UCSD-AML1 (cell line): ENCODE data around the gene NPSR1.
"Not testable (repeated sequence)": the region's sequence is repeated elsewhere in the genome, so short reads cannot be mapped to it uniquely, and the experiment has no call there.

Source experiments
- DNase-seq: peaks from one replicate; lab custom pipeline; 2025; ENCODE audit not compliant: unreplicated experiment; lab: John Stamatoyannopoulos, UW

Gene NPSR1

GRCh38 chr7:34756691-34757090, 98.7 kb downstream of the NPSR1 start:
- no peak for DNase-seq

- DNase-seq = no peak
Observed at GRCh38 chr7:34757570-34758110, 99.6 kb downstream of the NPSR1 start.

- no peak for DNase-seq
Observed at GRCh38 chr7:34758111-34758601, 100.1 kb downstream of the NPSR1 start.

- DNase-seq = peak; percentile 3
Observed at GRCh38 chr7:34759477-34760125, 101.6 kb downstream of the NPSR1 start.

GRCh38 chr7:34760271-34760670, 102.3 kb downstream of the NPSR1 start:
- DNase-seq = no peak

GRCh38 chr7:34761206-34761605, 103.2 kb downstream of the NPSR1 start:
- DNase-seq = no peak

GRCh38 chr7:34761627-34762026, 103.6 kb downstream of the NPSR1 start:
- DNase-seq = no peak

GRCh38 chr7:34762764-34763163, 104.7 kb downstream of the NPSR1 start:
- DNase-seq = no peak

- DNase-seq = no peak
Observed at GRCh38 chr7:34772296-34772938, 114.4 kb downstream of the NPSR1 start.

GRCh38 chr7:34776748-34777358, 118.8 kb downstream of the NPSR1 start:
- DNase-seq = no peak

- no peak for DNase-seq
Observed at GRCh38 chr7:34780546-34780945, 122.5 kb downstream of the NPSR1 start.

- no peak for DNase-seq
Observed at GRCh38 chr7:34787586-34787985, 129.6 kb downstream of the NPSR1 start.

GRCh38 chr7:34806831-34807230, 148.8 kb downstream of the NPSR1 start:
- no peak for DNase-seq

GRCh38 chr7:34807548-34808340, 149.7 kb downstream of the NPSR1 start:
- DNase-seq = no peak

- DNase-seq = not testable (repeated sequence)
Observed at GRCh38 chr7:34814203-34814842, 156.3 kb downstream of the NPSR1 start.

- no peak for DNase-seq
Observed at GRCh38 chr7:34821932-34822558, 164.0 kb downstream of the NPSR1 start.

- DNase-seq = no peak
Observed at GRCh38 chr7:34823650-34824258, 165.7 kb downstream of the NPSR1 start.

- no peak for DNase-seq
Observed at GRCh38 chr7:34825221-34825620, 167.2 kb downstream of the NPSR1 start.

GRCh38 chr7:34830390-34830789, 172.4 kb downstream of the NPSR1 start:
- no peak for DNase-seq

GRCh38 chr7:34831436-34831835, 173.4 kb downstream of the NPSR1 start:
- DNase-seq = no peak
